GM06990 (cell line): ENCODE results near the gene TRIM67.

Experiments used
- DNase-seq: peaks from one replicate; pipeline ENCODE4 v3.0.0-alpha.2; 2011; ENCODE audit not compliant: insufficient read length; ENCODE audit errors: extremely low read depth
- H3K27me3 ChIP-seq: replicated peaks from 2 replicates; pipeline ENCODE4 v1.6.0; 2011; ENCODE audit warnings: low read length; ENCODE audit not compliant: control insufficient read depth, insufficient read depth
- H3K36me3 ChIP-seq: 2 replicates; pipeline ENCODE4 v1.5.1; 2011; ENCODE audit warnings: low read length; ENCODE audit not compliant: control insufficient read depth, insufficient read depth
- H3K4me3 ChIP-seq: replicated peaks from 2 replicates; pipeline ENCODE4 v1.5.1; 2011; ENCODE audit warnings: low read depth, mild to moderate bottlenecking, control low read depth, low read length
- TF ChIP-seq, protein P1 (sequence below): IDR thresholded peaks from 2 replicates; pipeline ENCODE4 v1.5.1; 2011; ENCODE audit warnings: low read length, control low read depth, mild to moderate bottlenecking, inconsistent platforms; ENCODE audit not compliant: insufficient read depth, poor library complexity, severe bottlenecking

The TRIM67 gene

GRCh38 chr1:231172411-231172810 is 10.6 kb downstream of the TRIM67 start:
- DNase-seq = no peak
- H3K27me3 ChIP-seq = no peaks in the 10 kb centered on the region
- TF ChIP-seq, protein P1, sequence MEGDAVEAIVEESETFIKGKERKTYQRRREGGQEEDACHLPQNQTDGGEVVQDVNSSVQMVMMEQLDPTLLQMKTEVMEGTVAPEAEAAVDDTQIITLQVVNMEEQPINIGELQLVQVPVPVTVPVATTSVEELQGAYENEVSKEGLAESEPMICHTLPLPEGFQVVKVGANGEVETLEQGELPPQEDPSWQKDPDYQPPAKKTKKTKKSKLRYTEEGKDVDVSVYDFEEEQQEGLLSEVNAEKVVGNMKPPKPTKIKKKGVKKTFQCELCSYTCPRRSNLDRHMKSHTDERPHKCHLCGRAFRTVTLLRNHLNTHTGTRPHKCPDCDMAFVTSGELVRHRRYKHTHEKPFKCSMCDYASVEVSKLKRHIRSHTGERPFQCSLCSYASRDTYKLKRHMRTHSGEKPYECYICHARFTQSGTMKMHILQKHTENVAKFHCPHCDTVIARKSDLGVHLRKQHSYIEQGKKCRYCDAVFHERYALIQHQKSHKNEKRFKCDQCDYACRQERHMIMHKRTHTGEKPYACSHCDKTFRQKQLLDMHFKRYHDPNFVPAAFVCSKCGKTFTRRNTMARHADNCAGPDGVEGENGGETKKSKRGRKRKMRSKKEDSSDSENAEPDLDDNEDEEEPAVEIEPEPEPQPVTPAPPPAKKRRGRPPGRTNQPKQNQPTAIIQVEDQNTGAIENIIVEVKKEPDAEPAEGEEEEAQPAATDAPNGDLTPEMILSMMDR = no peak
- H3K4me3 ChIP-seq = no peak overlapping the region
- no peaks in the 10 kb centered on the region for H3K36me3 ChIP-seq

GRCh38 chr1:231176421-231176820 is 14.6 kb downstream of the TRIM67 start:
- H3K4me3 ChIP-seq = no peak overlapping the region
- H3K27me3 ChIP-seq = no peaks in the 10 kb centered on the region

DNA sequence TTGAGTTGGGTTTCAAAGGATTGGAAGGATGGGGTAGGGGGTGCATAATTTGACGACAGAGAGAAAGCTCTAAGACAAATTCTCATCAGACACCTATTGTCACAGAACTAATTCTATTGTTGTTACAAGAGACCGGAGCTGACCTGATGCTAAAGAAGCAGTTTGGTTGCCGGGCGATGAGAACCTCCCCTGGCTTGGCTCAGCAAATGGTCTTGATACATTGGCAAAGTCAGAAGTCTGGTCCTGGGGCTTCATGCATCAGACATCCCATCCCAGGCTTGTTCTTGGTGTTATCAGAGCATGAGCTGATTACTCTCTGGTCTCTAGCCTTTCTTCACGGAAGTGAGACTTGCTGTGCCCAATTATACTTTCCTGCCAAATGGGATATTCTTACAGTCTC is 15.4 kb downstream of the TRIM67 start:
- Histone ChIP-seq H3K27me3 (no peaks in the 10 kb centered on the region), H3K4me3 (no peak overlapping the region), H3K36me3 (no peaks in the 10 kb centered on the region)
- no peak for DNase-seq
- TF ChIP-seq, protein P1 = no peak

More at GRCh38 chr1:231176421-231176820, 14.6 kb downstream of the TRIM67 start:
- TF ChIP-seq, protein P1 = no peak
- H3K36me3 ChIP-seq = no peaks in the 10 kb centered on the region
- no peak for DNase-seq

DNA sequence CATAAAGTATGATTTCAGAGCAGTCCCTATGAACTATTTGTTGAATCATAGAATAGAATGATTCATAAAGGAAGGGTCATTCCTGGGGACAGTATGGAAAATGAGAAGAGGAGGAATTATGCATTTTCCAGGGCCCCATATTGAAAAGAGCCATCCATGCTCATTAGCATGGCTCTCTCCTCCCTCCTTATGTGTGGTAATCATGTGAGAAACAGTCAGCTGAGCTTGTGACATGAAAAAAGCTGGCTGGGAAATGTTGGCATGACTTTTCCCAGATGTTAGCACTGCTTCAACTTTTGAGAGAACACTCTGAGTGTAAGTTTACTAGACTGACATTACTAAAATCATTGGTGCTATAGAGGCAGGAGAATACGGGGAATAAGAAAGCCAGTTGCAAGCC is 16.1 kb downstream of the TRIM67 start:
- no peak overlapping the region for H3K4me3 ChIP-seq
- TF ChIP-seq, protein P1 = no peak
- no peaks in the 10 kb centered on the region for H3K36me3 ChIP-seq
- H3K27me3 ChIP-seq = no peaks in the 10 kb centered on the region
- DNase-seq = no peak

GRCh38 chr1:231178970-231179369 is 17.1 kb downstream of the TRIM67 start:
- TF ChIP-seq, protein P1 = no peak
- no peak overlapping the region for H3K4me3 ChIP-seq
- DNase-seq = no peak
- H3K36me3 ChIP-seq = no peaks in the 10 kb centered on the region
- no peaks in the 10 kb centered on the region for H3K27me3 ChIP-seq

GRCh38 chr1:231180034-231180433 is 18.2 kb downstream of the TRIM67 start:
- TF ChIP-seq, protein P1 = no peak
- no peak overlapping the region for H3K4me3 ChIP-seq
- DNase-seq = no peak
- no peaks in the 10 kb centered on the region for H3K36me3 ChIP-seq
- no peaks in the 10 kb centered on the region for H3K27me3 ChIP-seq
